HL-60 (cell line): ENCODE data around the gene PRKAG1.
A peak's percentile ranks its signal among the peaks of the same experiment; 100 is the strongest.

Source experiments
- DNase-seq, 2 experiments: peaks; one replicate each; pipeline ENCODE4 v3.0.0-alpha.2; 2010 to 2020; ENCODE audit warnings: low read depth in 1 of 2, low spot score in 1 of 2
- H3K27ac ChIP-seq: fragments of 250-450 bp; sonication (Bioruptor Pico); replicated peaks from 2 replicates; pipeline ENCODE4 v1.5.1; 2020; ENCODE audit warnings: mild to moderate bottlenecking, moderate library complexity
- H3K27me3 ChIP-seq: fragments of 250-450 bp; sonication (Bioruptor Pico); 2 replicates; pipeline ENCODE4 v1.5.1; 2021; ENCODE audit warnings: mild to moderate bottlenecking, moderate library complexity; ENCODE audit not compliant: insufficient read depth, poor library complexity, severe bottlenecking
- H3K4me3 ChIP-seq: replicated peaks from 2 replicates; pipeline ENCODE4 v1.5.1; 2011; ENCODE audit warnings: mild to moderate bottlenecking, control low read depth, low read length; ENCODE audit not compliant: insufficient read depth
- GABPA ChIP-seq: IDR thresholded peaks from 2 replicates; pipeline ENCODE4 v1.6.1; 2012; ENCODE audit warnings: low read depth
- POLR2AphosphoS5 ChIP-seq: IDR thresholded peaks from 2 replicates; pipeline ENCODE4 v1.6.1; 2012; ENCODE audit warnings: low read depth
- SPI1 ChIP-seq: IDR thresholded peaks from 2 replicates; pipeline ENCODE4 v1.6.1; 2012; ENCODE audit warnings: low read depth, mild to moderate bottlenecking, borderline replicate concordance
- TF ChIP-seq, protein P1 (sequence below): IDR thresholded peaks from 2 replicates; pipeline ENCODE4 v1.6.1; 2012; ENCODE audit warnings: low read depth; ENCODE audit not compliant: insufficient replicate concordance
- TF ChIP-seq, protein P2 (sequence below): IDR thresholded peaks from one replicate; pipeline ENCODE4 v1.5.1; 2011; ENCODE audit warnings: low read length, control low read depth, inconsistent platforms; ENCODE audit not compliant: insufficient read depth

PRKAG1 gene

DNA sequence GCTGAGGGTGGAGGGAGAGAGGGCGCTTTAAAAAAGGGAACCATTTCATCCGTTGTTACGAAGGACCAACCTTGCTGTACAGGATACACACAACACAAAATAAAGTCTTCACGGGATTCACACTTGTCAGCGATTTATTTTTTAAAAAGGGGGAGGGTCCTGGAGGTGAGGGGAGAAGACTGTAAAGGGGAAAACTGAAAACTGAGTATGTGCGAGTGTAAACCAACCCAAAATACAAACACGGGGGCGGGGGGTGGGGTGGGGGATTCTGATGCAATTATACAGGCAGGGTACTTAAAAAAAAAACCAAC, 499 bp upstream of the PRKAG1 start:
- TF ChIP-seq POLR2AphosphoS5 (no peak), GABPA (no peak), SPI1 (no peak)
- TF ChIP-seq, protein P1, sequence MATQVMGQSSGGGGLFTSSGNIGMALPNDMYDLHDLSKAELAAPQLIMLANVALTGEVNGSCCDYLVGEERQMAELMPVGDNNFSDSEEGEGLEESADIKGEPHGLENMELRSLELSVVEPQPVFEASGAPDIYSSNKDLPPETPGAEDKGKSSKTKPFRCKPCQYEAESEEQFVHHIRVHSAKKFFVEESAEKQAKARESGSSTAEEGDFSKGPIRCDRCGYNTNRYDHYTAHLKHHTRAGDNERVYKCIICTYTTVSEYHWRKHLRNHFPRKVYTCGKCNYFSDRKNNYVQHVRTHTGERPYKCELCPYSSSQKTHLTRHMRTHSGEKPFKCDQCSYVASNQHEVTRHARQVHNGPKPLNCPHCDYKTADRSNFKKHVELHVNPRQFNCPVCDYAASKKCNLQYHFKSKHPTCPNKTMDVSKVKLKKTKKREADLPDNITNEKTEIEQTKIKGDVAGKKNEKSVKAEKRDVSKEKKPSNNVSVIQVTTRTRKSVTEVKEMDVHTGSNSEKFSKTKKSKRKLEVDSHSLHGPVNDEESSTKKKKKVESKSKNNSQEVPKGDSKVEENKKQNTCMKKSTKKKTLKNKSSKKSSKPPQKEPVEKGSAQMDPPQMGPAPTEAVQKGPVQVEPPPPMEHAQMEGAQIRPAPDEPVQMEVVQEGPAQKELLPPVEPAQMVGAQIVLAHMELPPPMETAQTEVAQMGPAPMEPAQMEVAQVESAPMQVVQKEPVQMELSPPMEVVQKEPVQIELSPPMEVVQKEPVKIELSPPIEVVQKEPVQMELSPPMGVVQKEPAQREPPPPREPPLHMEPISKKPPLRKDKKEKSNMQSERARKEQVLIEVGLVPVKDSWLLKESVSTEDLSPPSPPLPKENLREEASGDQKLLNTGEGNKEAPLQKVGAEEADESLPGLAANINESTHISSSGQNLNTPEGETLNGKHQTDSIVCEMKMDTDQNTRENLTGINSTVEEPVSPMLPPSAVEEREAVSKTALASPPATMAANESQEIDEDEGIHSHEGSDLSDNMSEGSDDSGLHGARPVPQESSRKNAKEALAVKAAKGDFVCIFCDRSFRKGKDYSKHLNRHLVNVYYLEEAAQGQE, result no peak
- TF ChIP-seq, protein P2, sequence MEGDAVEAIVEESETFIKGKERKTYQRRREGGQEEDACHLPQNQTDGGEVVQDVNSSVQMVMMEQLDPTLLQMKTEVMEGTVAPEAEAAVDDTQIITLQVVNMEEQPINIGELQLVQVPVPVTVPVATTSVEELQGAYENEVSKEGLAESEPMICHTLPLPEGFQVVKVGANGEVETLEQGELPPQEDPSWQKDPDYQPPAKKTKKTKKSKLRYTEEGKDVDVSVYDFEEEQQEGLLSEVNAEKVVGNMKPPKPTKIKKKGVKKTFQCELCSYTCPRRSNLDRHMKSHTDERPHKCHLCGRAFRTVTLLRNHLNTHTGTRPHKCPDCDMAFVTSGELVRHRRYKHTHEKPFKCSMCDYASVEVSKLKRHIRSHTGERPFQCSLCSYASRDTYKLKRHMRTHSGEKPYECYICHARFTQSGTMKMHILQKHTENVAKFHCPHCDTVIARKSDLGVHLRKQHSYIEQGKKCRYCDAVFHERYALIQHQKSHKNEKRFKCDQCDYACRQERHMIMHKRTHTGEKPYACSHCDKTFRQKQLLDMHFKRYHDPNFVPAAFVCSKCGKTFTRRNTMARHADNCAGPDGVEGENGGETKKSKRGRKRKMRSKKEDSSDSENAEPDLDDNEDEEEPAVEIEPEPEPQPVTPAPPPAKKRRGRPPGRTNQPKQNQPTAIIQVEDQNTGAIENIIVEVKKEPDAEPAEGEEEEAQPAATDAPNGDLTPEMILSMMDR, result no peak
- DNase-seq, result no peak
- Histone ChIP-seq H3K27ac (peak overlapping the region; percentile 94), H3K4me3 (peak overlapping the region; percentile 70), H3K27me3 (no peaks in the 10 kb centered on the region)

DNA sequence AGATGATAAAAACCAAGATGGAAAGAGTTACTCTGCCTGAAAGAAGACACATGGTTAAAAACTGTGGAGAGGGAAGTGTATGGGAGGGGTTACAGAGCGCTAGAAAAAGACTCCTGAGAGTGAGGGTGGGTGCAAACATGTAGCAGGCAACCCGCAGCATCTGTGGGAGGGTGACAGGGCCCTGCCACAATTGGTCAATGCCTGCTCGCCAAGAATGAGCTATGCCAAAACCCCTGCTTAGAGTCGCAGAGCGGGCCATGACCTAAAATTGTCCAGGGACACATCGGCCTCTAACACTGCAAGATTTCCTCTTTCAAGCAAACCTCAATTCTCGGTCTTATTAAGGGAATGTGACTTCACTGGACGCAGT, 700 bp downstream of the PRKAG1 start:
- DNase-seq, result peak; percentile 62 to 70
- peak overlapping the region; percentile 94 for H3K27ac ChIP-seq
- H3K27me3 ChIP-seq, result no peaks in the 10 kb centered on the region
- peak; percentile 47; the same call in 1 of the 2 replicates for TF ChIP-seq SPI1
- TF ChIP-seq POLR2AphosphoS5, result no peak
- peak overlapping the region; percentile 70 for H3K4me3 ChIP-seq

DNA sequence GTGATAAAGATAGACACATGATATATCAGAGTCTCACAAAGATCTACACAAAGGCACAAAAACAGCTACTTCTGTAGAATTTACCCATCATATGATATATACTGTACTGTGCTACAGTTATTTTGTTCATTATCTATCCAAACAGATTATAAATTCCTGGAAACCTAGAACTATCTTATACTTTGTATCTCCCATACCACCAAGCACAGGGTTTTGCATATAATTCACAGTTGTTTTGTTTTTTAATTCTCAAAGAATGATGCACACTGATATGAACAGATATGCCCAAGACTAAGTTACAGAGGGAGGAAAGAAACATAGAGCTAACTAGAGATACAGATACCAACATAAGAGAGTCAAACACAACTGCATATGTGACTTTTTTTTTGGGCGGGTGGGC, 3.4 kb downstream of the PRKAG1 start:
- Histone ChIP-seq H3K27me3 (no peaks in the 10 kb centered on the region), H3K4me3 (no peak overlapping the region), H3K27ac (no peak overlapping the region)
- no peak for DNase-seq
- TF ChIP-seq, protein P2, result no peak
- TF ChIP-seq, protein P1, result no peak
- no peak for TF ChIP-seq SPI1
- no peak for TF ChIP-seq POLR2AphosphoS5
- no peak for TF ChIP-seq GABPA

DNA sequence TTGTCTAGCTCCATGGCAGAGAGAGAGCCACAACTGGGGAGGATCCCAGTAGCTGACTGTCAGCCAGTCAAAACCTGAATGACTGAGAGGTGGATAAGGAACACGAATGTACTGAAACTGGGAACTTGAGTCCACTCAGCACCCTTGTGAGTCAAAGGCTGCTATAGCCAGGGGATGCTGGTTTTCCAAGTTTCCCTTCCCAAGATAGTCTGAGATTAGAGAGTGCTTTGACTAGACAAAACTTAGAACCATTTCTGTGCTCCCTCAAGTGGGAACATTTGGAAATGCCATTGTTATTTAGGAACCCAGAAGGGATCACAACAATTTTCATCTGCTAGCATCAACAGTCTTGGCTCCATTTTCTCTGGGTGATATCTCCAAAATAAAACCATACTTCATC, 4.0 kb downstream of the PRKAG1 start:
- Histone ChIP-seq H3K4me3 (no peak overlapping the region), H3K27me3 (no peaks in the 10 kb centered on the region), H3K27ac (no peak overlapping the region)
- DNase-seq, result no peak
- TF ChIP-seq SPI1 (no peak), GABPA (no peak), POLR2AphosphoS5 (no peak)
- TF ChIP-seq, protein P2, result no peak
- TF ChIP-seq, protein P1, result no peak
